NT2/D1 (cell line): ENCODE measurements around the gene TPCN1.

Experiments
- YY1 ChIP-seq: IDR thresholded peaks from 2 replicates; pipeline ENCODE4 v1.6.1; 2011; ENCODE audit not compliant: insufficient read length, insufficient read depth
- ZNF274 ChIP-seq: IDR thresholded peaks from 2 replicates; pipeline ENCODE4 v1.6.1; 2011; ENCODE audit warnings: mild to moderate bottlenecking, low read depth, low read length

DNA sequence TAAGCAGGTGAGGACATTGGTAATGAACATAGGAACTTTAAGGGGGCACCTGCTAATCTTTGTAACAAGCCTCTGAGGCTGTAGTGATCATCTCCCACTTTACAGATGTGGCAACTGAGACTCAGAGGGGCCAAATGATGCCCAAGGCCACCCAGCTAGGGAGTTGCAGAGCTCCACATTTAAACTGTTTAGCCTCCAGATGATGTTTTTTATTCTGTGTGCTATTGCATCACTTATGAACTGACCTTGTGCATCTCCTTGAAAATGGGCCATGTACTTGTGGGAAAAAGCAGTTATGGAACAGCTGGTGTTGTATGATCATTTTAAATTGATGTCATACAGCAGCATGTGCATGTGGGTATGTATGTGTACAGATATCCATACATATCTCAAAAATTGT is 41.4 kb downstream of the TPCN1 start:
- TF ChIP-seq YY1 (no peak), ZNF274 (no peak)
